Stimulated activated CD8-positive, alpha-beta memory T cell treated with anti-CD3 and anti-CD28 coated beads, Interleukin-15, amount 100 ng/mL, for 1 hour (primary cell): ENCODE data around the gene HECTD2.
"Not testable (repeated sequence)": the region's sequence is repeated elsewhere in the genome, so short reads cannot be mapped to it uniquely, and the experiment has no call there.

Source experiments
- DNase-seq: peaks from one replicate; pipeline ENCODE4 v3.0.0-alpha.2; 2020; ENCODE audit warnings: low read depth

HECTD2 gene

GRCh38 chr10:91537614-91538383 is 127.7 kb downstream of the HECTD2 start:
- no peak for DNase-seq

GRCh38 chr10:91539930-91540329 is 129.8 kb downstream of the HECTD2 start:
- DNase-seq = no peak

GRCh38 chr10:91540733-91541132 is 130.6 kb downstream of the HECTD2 start:
- no peak for DNase-seq

GRCh38 chr10:91541481-91541880 is 131.3 kb downstream of the HECTD2 start:
- DNase-seq = no peak

GRCh38 chr10:91545384-91545783 is 135.2 kb downstream of the HECTD2 start:
- DNase-seq = no peak

- no peak for DNase-seq
Observed at GRCh38 chr10:91545838-91546237, 135.7 kb downstream of the HECTD2 start.

- DNase-seq = no peak
Observed at GRCh38 chr10:91549262-91549661, 139.1 kb downstream of the HECTD2 start.

- no peak for DNase-seq
Observed at GRCh38 chr10:91550021-91550420, 139.9 kb downstream of the HECTD2 start.

- DNase-seq = no peak
Observed at GRCh38 chr10:91551856-91552255, 141.7 kb downstream of the HECTD2 start.

- DNase-seq = no peak
Observed at GRCh38 chr10:91552274-91553095, 142.3 kb downstream of the HECTD2 start.

- DNase-seq = no peak
Observed at GRCh38 chr10:91555455-91555854, 145.3 kb downstream of the HECTD2 start.

GRCh38 chr10:91556691-91557566 is 146.8 kb downstream of the HECTD2 start:
- DNase-seq = no peak

GRCh38 chr10:91557651-91558111 is 147.5 kb downstream of the HECTD2 start:
- DNase-seq = no peak

GRCh38 chr10:91558473-91558872 is 148.3 kb downstream of the HECTD2 start:
- no peak for DNase-seq

GRCh38 chr10:91559169-91559568 is 149.0 kb downstream of the HECTD2 start:
- DNase-seq = no peak

GRCh38 chr10:91559750-91560149 is 149.6 kb downstream of the HECTD2 start:
- DNase-seq = no peak

GRCh38 chr10:91560827-91561226 is 150.7 kb downstream of the HECTD2 start:
- DNase-seq = not testable (repeated sequence)

- DNase-seq = no peak
Observed at GRCh38 chr10:91562839-91563581, 152.9 kb downstream of the HECTD2 start.

- DNase-seq = no peak
Observed at GRCh38 chr10:91564026-91564425, 153.9 kb downstream of the HECTD2 start.
